Natural killer cell (primary cell): ENCODE results near the gene C11orf97. TPM values are rescaled to one million over a fixed set of nuclear protein-coding genes. Genes with fewer than 3 reads are reported as not detected.

Experiments used
- ATAC-seq, 3 donors: fragments of 150-1000 bp in 2 of 3; fragments of 200-7000 bp in 1 of 3; cut with Tn5 transposase; 1 replicate in 1 of 3; 2 replicates in 2 of 3; pipeline ENCODE4 v1.10.0; 2021; ENCODE audit warnings: mild to moderate bottlenecking in 2 of 3, moderate library complexity in 2 of 3
- DNase-seq, 2 donors: peaks; one replicate each; pipeline versions ENCODE4 v3.0.0 to v3.0.0-alpha.2; 2013 to 2021; ENCODE audit warnings: mixed read lengths in 1 of 2
- H3K27ac ChIP-seq: one replicate; pipeline ENCODE4 v1.5.1; 2013; ENCODE audit warnings: mild to moderate bottlenecking, low read length
- H3K27me3 ChIP-seq: one replicate; pipeline ENCODE4 v1.6.1; 2013; ENCODE audit warnings: low read length; ENCODE audit not compliant: control insufficient read depth, insufficient read depth
- H3K36me3 ChIP-seq: one replicate; pipeline ENCODE4 v1.6.1; 2013; ENCODE audit warnings: low read length; ENCODE audit not compliant: control insufficient read depth, insufficient read depth
- H3K4me1 ChIP-seq: one replicate; pipeline ENCODE4 v1.6.1; 2013; ENCODE audit warnings: low read length; ENCODE audit not compliant: control insufficient read depth, insufficient read depth
- H3K4me3 ChIP-seq: one replicate; pipeline ENCODE4 v1.5.1; 2013; ENCODE audit warnings: low read length
- H3K9me3 ChIP-seq: one replicate; pipeline ENCODE4 v1.6.1; 2013; ENCODE audit warnings: low read length; ENCODE audit not compliant: control insufficient read depth, insufficient read depth
- H3K27ac Mint-ChIP-seq, 2 donors: one replicate each; pipeline ENCODE4 v1.8.0; 2022; ENCODE audit warnings: mild to moderate bottlenecking in 2 of 2, mixed read lengths in 2 of 2, moderate library complexity in 1 of 2
- H3K27me3 Mint-ChIP-seq, 2 donors: one replicate each; pipeline ENCODE4 v1.8.0; 2022; ENCODE audit warnings: low read depth in 2 of 2, mixed read lengths in 2 of 2
- H3K36me3 Mint-ChIP-seq: one replicate; pipeline ENCODE4 v1.8.0; 2022; ENCODE audit warnings: mixed read lengths
- H3K4me1 Mint-ChIP-seq, 2 donors: one replicate each; pipeline ENCODE4 v1.8.0; 2022; ENCODE audit warnings: mixed read lengths in 2 of 2
- H3K4me3 Mint-ChIP-seq: one replicate; pipeline ENCODE4 v1.8.0; 2022; ENCODE audit warnings: mild to moderate bottlenecking, moderate library complexity, mixed read lengths
- H3K9me3 Mint-ChIP-seq, 2 donors: one replicate each; pipeline ENCODE4 v1.8.0; 2022; ENCODE audit warnings: mixed read lengths in 2 of 2
- CTCF ChIP-seq: fragments of 200-600 bp; IDR thresholded peaks from one replicate; pipeline ENCODE4 v1.8.0; 2022; ENCODE audit warnings: antibody characterized with exemption
- WGBS: methylation state at CpG from one replicate; pipeline ENCODE4 v1.1.7; 2013; ENCODE audit warnings: missing lambda C conversion rate; ENCODE audit not compliant: insufficient coverage; 5-methylcytosine and 5-hydroxymethylcytosine counted together
- intact Hi-C: fragments of 100-400 bp; cut with micrococcal nuclease; formaldehyde crosslinking; loops from one replicate; pipeline ENCODE4 v1.14.2; 2022
- total RNA-seq, 4 donors: library from RNA; stranded (reverse); fragments of 120-200 nt in 1 of 4; gene quantifications; one replicate each; pipeline versions ENCODE4 v1.2.3 to v1.2.4, GENCODE V29; 2013 to 2022

C11orf97 gene
- total RNA-seq, 3 donors from 2014 or later (not counting 1 experiment from before 2014, with no cell fraction given): not detected

- Mint-ChIP-seq H3K4me3 (peak overlapping the region; percentile 81), H3K4me1 (peaks cover 42 to 57% of the 10 kb centered on the region in 2 donors), H3K27ac (no peak overlapping the region), H3K27me3 (no peaks in the 10 kb centered on the region), H3K9me3 (no peaks in the 10 kb centered on the region), H3K36me3 (no peaks in the 10 kb centered on the region)
- Histone ChIP-seq H3K27ac (no peak overlapping the region), H3K27me3 (no peaks in the 10 kb centered on the region), H3K36me3 (no peaks in the 10 kb centered on the region), H3K4me3 (no peak overlapping the region), H3K4me1 (peaks cover 18% of the 10 kb centered on the region), H3K9me3 (no peaks in the 10 kb centered on the region)
- DNase-seq: no peak
- intact Hi-C loops: no loop called here
- TF ChIP-seq CTCF: no peak
- no peak for ATAC-seq
- WGBS: 100% methylated on average over 1 of the region's 2 CpGs
Observed at GRCh38 chr11:94546162-94546470, 33.9 kb downstream of the C11orf97 start.

DNA sequence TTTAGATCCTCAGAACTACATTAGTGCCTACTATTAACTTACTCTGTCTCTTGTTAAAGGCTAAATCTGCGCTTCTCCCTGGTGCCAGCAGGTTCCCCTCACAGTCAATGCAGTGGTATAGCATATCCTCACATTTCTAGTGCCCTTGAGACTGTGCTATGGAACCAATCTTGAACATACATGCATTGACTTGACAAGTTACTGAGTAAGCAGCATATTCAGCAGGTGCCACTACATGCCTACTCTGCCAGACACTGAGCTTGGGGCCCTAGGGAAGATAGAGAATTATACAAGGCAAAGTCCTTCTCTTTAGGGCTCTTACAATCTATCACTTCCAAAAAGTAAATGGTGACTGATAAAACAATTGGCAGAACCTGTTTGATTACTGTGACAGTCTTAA lies 34.6 kb downstream of the C11orf97 start:
- Histone ChIP-seq H3K36me3 (no peaks in the 10 kb centered on the region), H3K4me3 (no peak overlapping the region), H3K27ac (no peak overlapping the region), H3K4me1 (peaks cover 18% of the 10 kb centered on the region), H3K27me3 (no peaks in the 10 kb centered on the region), H3K9me3 (no peaks in the 10 kb centered on the region)
- ATAC-seq: no peak
- no peaks in the 10 kb centered on the region for H3K36me3 Mint-ChIP-seq
- no peaks in the 10 kb centered on the region for H3K9me3 Mint-ChIP-seq
- peaks cover 42 to 57% of the 10 kb centered on the region in 2 donors for H3K4me1 Mint-ChIP-seq
- H3K4me3 Mint-ChIP-seq: peak overlapping the region; percentile 63
- peak overlapping the region in 1 of 2 donors; percentile 54 for H3K27ac Mint-ChIP-seq
- H3K27me3 Mint-ChIP-seq: no peaks in the 10 kb centered on the region
- intact Hi-C loops: no loop called here
- 100% methylated on average over 1 of the region's 1 CpG for WGBS
- TF ChIP-seq CTCF: no peak
- DNase-seq: peak in 1 of 2 donors; percentile 11

- intact Hi-C loops: no loop called here
- Histone ChIP-seq H3K9me3 (no peaks in the 10 kb centered on the region), H3K27me3 (no peaks in the 10 kb centered on the region), H3K36me3 (no peaks in the 10 kb centered on the region), H3K4me1 (peaks cover 15% of the 10 kb centered on the region), H3K27ac (no peak overlapping the region), H3K4me3 (no peak overlapping the region)
- Mint-ChIP-seq H3K9me3 (no peaks in the 10 kb centered on the region), H3K4me1 (peaks cover 30 to 45% of the 10 kb centered on the region in 2 donors), H3K27ac (no peak overlapping the region), H3K27me3 (no peaks in the 10 kb centered on the region), H3K4me3 (no peak overlapping the region), H3K36me3 (no peaks in the 10 kb centered on the region)
- no peak for TF ChIP-seq CTCF
- DNase-seq (no peak), ATAC-seq (no peak)
- WGBS: 72% methylated on average over 5 of the region's 5 CpGs
Observed at GRCh38 chr11:94549146-94549545, 36.9 kb downstream of the C11orf97 start.

GRCh38 chr11:94550513-94550912 lies 38.3 kb downstream of the C11orf97 start:
- Histone ChIP-seq H3K4me1 (peaks cover 5% of the 10 kb centered on the region), H3K27me3 (no peaks in the 10 kb centered on the region), H3K9me3 (no peaks in the 10 kb centered on the region), H3K4me3 (no peak overlapping the region), H3K27ac (no peak overlapping the region), H3K36me3 (no peaks in the 10 kb centered on the region)
- TF ChIP-seq CTCF: no peak
- Mint-ChIP-seq H3K4me1 (peaks cover 30 to 42% of the 10 kb centered on the region in 2 donors), H3K9me3 (no peaks in the 10 kb centered on the region), H3K36me3 (no peaks in the 10 kb centered on the region), H3K27me3 (no peaks in the 10 kb centered on the region), H3K27ac (no peak overlapping the region), H3K4me3 (no peak overlapping the region)
- DNase-seq: no peak
- ATAC-seq: no peak
- intact Hi-C loops: no loop called here
- 26% methylated on average over 4 of the region's 4 CpGs for WGBS
